ENCODE measurements around the gene ZNF512B.
"Not testable (repeated sequence)": the region's sequence is repeated elsewhere in the genome, so short reads cannot be mapped to it uniquely, and the experiment has no call there.

The ZNF512B gene

DNA sequence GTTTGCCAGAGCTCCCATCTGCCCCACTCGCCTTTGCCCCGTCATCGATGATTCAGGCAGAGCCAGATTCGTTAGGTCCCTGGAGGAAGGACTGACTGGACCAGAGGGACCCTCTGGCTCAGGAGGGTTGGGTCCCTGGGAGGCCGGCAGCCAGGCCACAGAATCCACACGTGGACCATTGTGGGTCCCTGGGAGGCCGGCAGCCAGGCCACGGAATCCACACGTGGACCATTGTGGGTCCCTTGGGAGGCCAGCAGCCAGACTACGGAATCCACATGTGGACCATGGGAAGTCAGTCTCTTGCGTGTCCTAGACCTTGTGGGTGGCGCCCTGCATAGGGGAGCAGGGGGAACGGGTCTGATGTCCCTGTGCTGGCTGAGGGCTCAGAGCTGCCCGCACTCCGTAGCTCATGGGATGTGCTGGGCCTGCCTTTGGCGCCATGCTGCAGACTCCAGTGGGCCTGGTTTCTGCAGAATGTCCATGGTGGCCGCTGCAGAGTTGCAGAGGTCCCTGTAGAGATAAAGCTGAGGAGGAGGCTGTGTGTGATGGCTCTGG lies 37.0 kb downstream of the ZNF512B start:
- peak; percentile 15 for DNase-seq

DNA sequence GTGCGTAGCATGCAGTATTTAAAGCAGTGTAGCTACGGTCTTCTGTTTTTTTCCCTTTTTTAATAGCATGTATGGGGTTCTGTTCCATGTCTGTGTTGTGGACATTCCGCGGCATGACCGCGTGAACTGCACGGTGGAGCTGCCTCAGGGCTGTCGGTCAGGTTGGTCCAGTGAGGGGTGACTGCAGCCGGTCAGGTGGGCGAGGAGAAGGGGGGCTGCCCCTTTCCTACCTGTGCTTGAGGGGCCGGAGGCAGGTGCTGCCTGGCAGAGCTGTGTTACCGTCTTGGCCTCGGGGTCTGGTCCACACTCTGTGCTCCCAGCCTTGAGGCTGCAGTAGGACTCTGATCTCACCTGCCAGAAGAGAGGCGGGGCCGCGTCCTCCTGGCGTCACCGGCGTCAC lies 38.0 kb downstream of the ZNF512B start:
- DNase-seq: no peak

DNA sequence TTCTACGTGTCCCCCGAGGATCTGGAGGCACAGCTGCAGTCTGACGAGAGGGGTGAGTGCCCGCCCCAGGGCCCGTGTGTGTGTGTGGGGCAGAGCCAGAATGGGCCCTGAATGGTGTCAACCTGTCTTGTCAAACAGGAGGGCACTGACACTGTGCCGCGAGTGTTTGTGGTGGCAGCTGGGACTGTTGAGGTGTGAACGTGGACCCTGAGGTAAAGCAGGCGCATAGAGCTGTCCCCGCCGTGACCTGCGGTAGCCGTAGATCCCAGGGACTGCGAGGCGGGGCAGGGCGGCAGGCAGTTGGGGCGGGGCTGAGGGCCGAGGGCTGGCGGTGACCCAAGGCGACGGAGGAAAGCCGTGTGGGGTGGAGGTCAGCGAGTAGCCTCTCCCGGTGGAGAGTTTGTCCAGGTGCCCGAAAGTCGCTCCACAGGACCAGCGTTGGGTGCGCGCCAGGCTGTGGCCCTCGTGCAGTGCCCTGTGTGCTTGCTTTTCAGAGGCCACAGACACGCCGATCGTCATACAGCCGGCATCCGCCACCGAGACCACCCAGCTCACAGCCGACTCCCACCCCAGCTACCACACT lies 38.7 kb downstream of the ZNF512B start:
- no peak for DNase-seq

DNA sequence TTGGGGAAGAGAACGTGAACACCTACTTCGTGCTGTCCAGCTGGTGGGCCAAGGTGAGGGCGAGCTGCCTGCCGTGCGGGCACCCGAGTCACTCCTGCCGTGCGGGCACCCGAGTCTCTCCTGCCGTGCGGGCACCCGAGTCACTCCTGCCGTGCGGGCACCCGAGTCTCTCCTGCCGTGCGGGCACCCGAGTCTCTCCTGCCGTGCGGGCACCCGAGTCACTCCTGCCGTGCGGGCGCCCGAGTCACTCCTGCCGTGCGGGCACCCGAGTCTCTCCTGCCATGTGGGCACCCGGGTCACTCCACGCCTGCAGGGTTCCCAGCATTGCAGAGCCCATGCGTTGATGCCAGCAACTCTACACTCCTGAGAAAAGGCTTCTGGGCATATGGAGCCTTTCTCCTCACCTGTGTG lies 40.3 kb downstream of the ZNF512B start:
- not testable (repeated sequence) for DNase-seq

DNA sequence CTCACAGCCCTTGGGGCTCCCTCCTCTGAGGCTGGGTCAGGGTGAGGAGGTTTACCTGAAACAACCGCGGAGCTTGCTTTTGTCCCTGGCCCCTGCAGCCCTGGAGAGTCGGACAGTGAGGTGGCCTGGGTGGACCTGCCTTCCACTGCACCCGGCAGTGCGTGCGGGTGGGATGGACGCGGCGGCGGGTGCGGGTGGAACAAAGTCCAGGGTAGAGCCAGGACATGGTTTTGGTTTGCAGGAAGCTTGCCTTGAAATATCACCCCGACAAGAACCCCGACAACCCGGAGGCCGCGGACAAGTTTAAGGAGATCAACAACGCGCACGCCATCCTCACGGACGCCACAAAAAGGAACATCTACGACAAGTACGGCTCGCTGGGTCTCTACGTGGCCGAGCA lies 40.7 kb downstream of the ZNF512B start:
- DNase-seq: no peak

DNA sequence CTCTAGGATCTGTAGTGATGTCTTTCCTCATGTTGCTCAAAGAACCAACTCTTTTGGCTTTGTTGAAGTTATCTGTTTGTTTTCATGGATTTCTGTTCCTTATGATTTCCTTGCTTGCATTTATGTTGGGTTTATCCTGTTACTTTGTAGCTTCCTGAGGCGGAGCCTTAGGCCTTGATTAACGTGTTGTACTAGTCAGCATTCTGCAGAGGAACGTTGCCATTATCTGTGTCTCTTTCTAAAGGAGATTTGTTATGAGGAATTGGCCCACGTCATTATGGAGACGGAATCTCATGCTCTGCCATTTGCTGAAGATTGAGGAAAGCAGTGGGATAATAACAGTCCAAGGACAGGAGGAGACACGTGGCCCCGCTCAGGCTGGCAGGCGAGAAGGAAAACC lies 43.4 kb downstream of the ZNF512B start:
- no peak for DNase-seq

DNA sequence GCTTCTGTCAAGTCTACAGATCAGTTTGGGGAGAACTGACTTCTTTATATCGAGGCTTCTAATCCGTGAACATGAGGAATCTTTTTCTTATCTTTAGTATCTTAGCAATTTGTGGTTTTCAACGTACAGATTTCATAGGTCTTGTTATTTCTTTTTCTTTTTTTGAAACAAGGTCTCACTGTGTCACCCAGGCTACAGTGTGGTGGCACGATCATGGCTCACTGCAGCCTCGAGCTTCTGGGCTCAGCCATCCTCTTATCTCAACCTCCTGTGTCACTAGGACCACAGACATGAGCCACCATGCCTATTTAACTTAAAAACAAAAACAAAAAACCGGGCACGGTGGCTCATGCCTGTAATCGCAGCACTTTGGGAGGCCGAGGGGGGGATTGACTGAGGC lies 45.5 kb downstream of the ZNF512B start:
- DNase-seq: no peak

DNA sequence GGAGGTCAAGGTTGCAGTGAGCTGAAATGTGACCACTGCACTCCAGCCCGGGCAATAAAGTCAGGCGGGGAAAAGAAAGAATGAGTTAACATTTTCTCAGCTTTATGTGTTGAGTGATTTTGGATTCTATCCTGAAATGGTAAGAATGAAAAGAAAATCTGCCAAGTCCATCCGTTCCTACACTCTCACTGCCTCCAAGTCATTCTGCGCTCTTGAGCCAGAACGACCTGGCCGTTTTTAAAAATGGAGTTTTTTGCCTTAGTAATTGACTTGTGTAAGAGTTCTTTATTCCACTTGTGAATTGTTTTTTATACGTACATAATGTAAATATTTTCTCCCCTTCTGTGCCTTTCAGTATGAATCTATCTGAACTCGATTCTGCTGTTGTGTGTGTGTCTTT lies 46.1 kb downstream of the ZNF512B start:
- no peak for DNase-seq

DNA sequence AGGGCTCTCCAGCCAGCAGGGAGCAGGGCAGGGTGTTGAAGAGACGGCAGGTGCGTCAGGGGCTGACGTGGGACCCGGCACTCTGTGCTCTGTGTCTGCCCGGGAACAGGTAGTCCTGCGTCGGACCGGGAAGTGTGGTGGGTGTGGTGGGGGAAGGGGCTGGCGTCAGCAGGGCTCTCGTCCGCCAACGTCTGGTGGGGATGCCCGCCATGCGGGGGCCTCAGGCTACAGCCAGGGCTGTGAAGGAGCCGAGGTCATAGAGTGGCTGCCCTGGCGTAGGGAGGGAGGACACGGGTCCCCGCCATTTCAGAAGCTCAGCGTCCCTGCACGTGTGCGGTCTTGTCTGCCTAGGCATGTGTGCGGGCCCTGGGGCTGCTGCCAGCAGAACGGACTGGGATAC lies 49.5 kb downstream of the ZNF512B start:
- no peak for DNase-seq

DNA sequence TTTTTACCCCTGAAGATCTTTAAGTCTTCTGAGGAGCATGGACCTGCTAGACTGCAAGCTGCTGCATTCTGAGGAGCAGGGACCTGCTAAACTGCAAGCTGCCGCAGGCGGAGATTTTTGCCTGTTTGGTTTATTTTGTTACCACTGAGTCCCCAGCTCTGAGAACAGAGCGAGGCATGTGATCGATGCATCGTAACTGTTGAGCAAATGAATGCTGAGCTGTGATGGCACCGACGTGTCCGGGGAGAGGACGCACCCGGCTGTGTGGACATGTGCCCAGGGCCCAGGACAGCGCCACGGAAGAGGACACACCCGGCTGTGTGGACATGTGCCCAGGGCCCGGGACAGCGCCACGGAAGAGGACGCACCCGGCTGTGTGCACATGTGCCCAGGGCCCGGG lies 50.6 kb downstream of the ZNF512B start:
- no peak for DNase-seq

DNA sequence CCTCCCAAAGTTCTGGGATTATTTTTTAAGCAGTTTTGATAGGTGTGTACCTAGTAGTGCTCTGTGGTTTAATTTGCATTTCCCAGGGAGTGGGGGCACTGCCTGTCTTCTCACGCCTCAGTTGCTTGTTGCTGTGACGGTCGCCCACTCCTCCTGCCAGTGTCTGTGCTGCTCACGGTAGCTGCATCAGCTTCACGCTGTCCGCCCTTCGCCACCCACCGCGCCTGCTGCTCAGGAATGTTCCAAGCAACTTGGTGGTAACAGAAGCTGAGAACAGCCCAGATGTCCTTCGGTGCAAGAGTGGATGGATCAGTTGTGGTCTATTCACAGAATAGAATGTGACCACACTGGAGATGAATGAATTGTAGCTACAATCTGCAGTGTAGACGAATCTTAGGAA lies 51.9 kb downstream of the ZNF512B start:
- DNase-seq: no peak

DNA sequence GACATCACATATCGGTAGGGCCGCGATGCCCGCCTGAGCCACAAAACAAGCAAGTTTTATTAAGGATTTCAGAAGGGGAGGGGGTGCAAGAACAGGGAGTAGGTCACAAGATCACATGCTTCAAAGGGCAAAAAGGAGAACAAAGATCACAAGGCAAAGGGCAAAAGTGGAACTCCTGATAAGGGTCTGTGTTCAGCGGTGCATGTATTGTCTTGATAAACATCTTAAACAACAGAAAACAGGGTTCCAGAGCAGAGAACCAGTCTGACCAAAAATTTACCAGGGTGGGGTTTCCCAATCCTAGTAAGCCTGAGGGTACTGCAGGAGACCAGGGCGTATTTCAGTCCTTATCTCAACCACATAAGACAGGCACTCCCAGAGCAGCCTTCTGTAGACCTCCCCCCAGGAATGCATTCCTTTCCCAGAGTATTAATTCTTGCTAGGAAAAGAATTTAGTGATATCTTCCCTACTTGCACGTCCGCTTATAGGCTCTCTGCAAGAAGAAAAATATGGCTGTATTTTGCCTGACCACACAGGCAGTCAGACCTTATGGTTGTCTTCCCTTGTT lies 53.3 kb downstream of the ZNF512B start:
- DNase-seq: peak; percentile 37

DNA sequence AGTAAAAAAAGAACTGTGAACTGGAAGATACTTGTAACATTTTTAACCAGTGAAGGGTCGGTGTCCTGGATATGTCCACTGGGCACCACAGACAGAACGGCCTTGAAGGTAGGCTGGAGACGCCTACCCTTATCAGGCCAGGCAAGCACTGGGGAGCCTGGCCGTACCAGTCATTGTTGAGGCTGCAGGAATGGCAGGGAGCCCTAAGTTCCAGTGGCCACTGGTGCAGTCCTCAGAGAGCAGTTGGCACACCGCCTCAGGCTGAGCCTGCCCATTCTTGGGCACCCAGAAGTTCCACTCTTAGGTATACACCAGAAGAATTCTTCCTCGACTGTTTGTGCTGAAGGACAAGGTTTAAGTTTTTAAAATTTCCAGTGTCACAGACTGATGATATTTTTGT lies 54.3 kb downstream of the ZNF512B start:
- DNase-seq: no peak

DNA sequence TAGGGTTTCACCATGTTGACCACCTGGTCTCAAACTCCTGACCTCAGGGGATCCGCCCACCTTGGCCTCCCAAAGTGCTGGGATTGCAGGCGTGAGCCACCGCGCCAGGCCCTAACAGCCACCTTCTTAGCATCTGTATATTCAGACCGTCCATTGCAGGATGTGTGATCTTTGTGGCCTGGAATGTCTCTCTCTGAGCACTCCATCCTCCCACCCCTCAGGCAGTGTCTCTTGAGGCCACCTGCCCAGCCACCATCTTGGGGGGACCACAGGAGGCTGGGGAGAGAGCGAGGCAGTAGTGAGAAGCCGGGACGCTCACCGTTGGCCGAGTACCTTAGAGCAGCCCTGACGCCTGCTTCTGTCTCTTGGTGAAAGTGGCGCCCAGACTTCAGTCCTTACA lies 56.0 kb downstream of the ZNF512B start:
- DNase-seq: no peak

DNA sequence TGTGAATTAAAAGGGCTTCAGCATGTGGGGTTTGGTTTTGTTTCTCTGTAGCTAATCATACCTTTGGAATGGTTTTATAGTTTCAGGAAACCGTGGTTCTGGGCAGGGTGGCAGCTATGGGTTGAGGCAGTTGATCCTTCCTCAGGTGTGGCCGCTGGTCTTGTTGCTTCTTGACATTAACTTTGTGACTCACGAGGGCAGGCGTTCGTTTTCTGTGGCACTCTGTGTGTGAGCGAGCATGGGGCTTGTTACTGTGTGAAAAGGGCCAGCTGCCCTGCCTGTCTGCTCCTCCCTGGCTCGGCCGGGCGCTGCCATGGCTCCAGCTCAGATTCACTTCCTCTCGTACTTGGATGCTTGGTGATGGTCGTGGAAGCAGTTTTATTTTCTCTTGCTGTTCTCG lies 58.6 kb downstream of the ZNF512B start:
- no peak for DNase-seq

DNA sequence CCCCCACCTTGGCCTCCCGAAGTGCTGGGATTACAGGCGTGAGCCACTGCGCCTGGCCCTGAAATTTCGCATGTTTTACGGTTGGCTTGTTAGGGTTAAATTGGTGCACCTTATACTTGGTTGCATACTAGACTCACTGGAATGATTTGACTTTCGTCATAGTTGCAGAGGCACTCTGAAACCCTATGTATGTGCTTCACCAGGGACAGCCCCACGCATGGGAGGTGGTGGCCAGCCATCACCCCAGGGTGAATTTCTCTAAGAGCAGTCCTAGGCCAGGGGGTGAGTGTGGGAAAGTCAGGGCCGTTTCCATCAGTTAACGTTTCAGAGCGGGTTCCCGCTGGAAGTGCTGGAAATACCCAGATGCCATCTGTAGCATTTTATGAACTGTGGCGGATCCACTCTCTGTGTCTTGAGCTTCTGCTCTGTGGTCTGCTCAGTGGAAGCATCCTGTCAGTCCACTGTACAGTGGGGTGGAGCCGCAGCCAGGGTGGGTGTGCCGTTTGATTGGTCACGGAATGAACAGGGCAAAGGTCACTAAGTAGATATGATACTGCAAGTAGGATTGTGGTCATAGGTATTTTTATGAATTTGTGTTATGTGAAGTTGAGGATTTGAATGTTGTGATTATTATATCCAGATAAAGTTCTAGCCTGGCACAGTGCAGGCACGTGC lies 61.6 kb downstream of the ZNF512B start:
- no peak for DNase-seq

Data from fibroblast of skin of scalp (primary cell).